Measurements from ENCODE around the gene HDAC9. TPM values are rescaled to one million over a fixed set of nuclear protein-coding genes. Genes with fewer than 3 reads are reported as not detected.

Gene HDAC9
- total RNA-seq, 1 experiment from 2014 or later = 4.3 TPM

DNA sequence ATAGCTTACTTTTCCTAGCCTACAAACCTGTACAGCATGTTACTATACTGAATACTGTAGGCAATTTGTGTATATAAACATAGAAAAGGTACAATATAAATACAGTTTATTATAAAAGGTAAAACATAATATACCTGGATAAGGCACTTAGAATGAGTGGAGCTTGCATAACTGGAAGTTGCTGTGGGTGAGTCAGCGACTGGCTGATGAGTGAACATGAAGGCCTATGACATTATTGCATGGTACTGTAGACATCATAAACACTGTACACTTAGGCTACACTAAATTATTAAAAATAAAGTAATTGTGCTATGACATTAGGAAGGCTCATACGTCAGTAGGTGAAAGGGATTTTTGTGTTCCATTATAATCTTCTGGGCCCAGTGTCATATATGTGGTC lies 228.8 kb downstream of the HDAC9 start:
- no peaks in the 10 kb centered on the region for H3K79me2 ChIP-seq (ENCODE audit: insufficient read depth, low read length)
- ChIA-PET RAD21 (ENCODE audit: low non-redundant PET in 1 of 2, low total read pairs in 2 of 2, uncharacterized antibody in 2 of 2, unreplicated experiment in 2 of 2) (no interaction called here), CTCF (no interaction called here), POLR2A (no interaction called here)
- H3K4me3 ChIP-seq (replicated peaks in 1 of 2; ENCODE audit: low read depth in 1 of 2, low read length in 2 of 2) = no peak overlapping the region
- no peak for ATAC-seq
- H3K9me2 ChIP-seq (ENCODE audit: insufficient read depth) = no peaks in the 10 kb centered on the region
- no peaks in the 10 kb centered on the region for H3K9me3 ChIP-seq (ENCODE audit: control insufficient read depth in 1 of 2, insufficient read depth in 1 of 2, low read depth in 1 of 2, low read length in 2 of 2)
- H3K27ac ChIP-seq (ENCODE audit: low read depth, low read length) = no peak overlapping the region
- no peak for TF ChIP-seq YY1 (IDR thresholded peaks at IDR 0.05; ENCODE audit: extremely low read depth, insufficient replicate concordance, low read depth, low read length)
- TF ChIP-seq POLR2A (IDR thresholded peaks at IDR 0.05; ENCODE audit: borderline replicate concordance, extremely low read depth, insufficient read depth, insufficient read length) = no peak
- no peak for TF ChIP-seq CBX3 (IDR thresholded peaks at IDR 0.05; ENCODE audit: low read depth)
- no peak for TF ChIP-seq EGR1 (IDR thresholded peaks at IDR 0.05; ENCODE audit: low read depth)
- no peak for TF ChIP-seq POLR2AphosphoS5 (IDR thresholded peaks at IDR 0.05; ENCODE audit: low read depth, low read length)
- no peak for TF ChIP-seq ELF1 (IDR thresholded peaks at IDR 0.05; ENCODE audit: borderline replicate concordance, low read depth)
- no peak for TF ChIP-seq EZH2 (IDR thresholded peaks at IDR 0.05)
- TF ChIP-seq ZBTB33 (IDR thresholded peaks at IDR 0.05; ENCODE audit: extremely low read depth, insufficient replicate concordance, low read length) = no peak
- no peak for TF ChIP-seq JUND (IDR thresholded peaks at IDR 0.05)
- no peak for TF ChIP-seq ZFX (IDR thresholded peaks at IDR 0.05)
- no peak for TF ChIP-seq SIN3A (IDR thresholded peaks at IDR 0.05; ENCODE audit: low read depth)
- no peak for TF ChIP-seq CEBPB (IDR thresholded peaks at IDR 0.05; ENCODE audit: low read depth)
- no peak for TF ChIP-seq RAD21 (IDR thresholded peaks at IDR 0.05; ENCODE audit: low read depth)
- no peak for TF ChIP-seq SP1 (IDR thresholded peaks at IDR 0.05; ENCODE audit: low read depth)
- no peak for TF ChIP-seq SRF (IDR thresholded peaks at IDR 0.05; ENCODE audit: low read depth)
- TF ChIP-seq ATF3 (IDR thresholded peaks at IDR 0.05) = no peak
- no peak for TF ChIP-seq CTCF (IDR thresholded peaks at IDR 0.05 in 2 of 3, conservative IDR thresholded peaks at IDR 0.05 in 1 of 3; ENCODE audit: borderline replicate concordance in 1 of 3, insufficient read depth in 1 of 3, low read depth in 2 of 3, low read length in 2 of 3)
- no peak for TF ChIP-seq FOSL1 (IDR thresholded peaks at IDR 0.05; ENCODE audit: low read depth)
- no peak for TF ChIP-seq ZNF274 (IDR thresholded peaks at IDR 0.05; ENCODE audit: low read depth, low read length)
- BruUV-seq (replicated peaks) = no TSS peak
- H4K20me1 ChIP-seq (ENCODE audit: insufficient read depth) = no peaks in the 10 kb centered on the region
- H3K36me3 ChIP-seq (ENCODE audit: control insufficient read depth in 1 of 2, insufficient read depth in 2 of 2, low read length in 2 of 2) = no peaks in the 10 kb centered on the region
- no peak overlapping the region for H2AFZ ChIP-seq (ENCODE audit: low read depth, low read length, poor library complexity, severe bottlenecking)
- no peak overlapping the region for H3K9ac ChIP-seq (ENCODE audit: low read length)
- DNase-seq (ENCODE audit: low read depth, low spot score) = no peak
- H3K4me1 ChIP-seq (ENCODE audit: control insufficient read depth in 1 of 2, insufficient read depth in 2 of 2, low read length in 2 of 2) = no peaks in the 10 kb centered on the region
- no peak overlapping the region for H3K4me2 ChIP-seq (ENCODE audit: low read length)
- intact Hi-C loops (cut with micrococcal nuclease) = no loop called here
- H3K27me3 ChIP-seq (ENCODE audit: insufficient read depth, low read length) = no peaks in the 10 kb centered on the region
